SK-N-SH (cell line): Measurements from ENCODE around the gene SLC25A30.

ENCODE experiments used
- EZH2phosphoT487 ChIP-seq: fragments of 200-600 bp; sonication (generic); IDR thresholded peaks from 2 replicates; pipeline ENCODE4 v1.6.1; 2017; ENCODE audit warnings: low read depth, mixed run types, mild to moderate bottlenecking, antibody characterized with exemption, moderate library complexity, borderline replicate concordance
- GABPA ChIP-seq: IDR thresholded peaks from 2 replicates; pipeline ENCODE4 v1.4.0; 2012; ENCODE audit warnings: low read depth, mild to moderate bottlenecking
- POLR2AphosphoS5 ChIP-seq: IDR thresholded peaks from 2 replicates; pipeline ENCODE4 v1.6.1; 2012; ENCODE audit warnings: low read depth, low read length
- RAD21 ChIP-seq: IDR thresholded peaks from 2 replicates; pipeline ENCODE4 v1.6.1; 2012; ENCODE audit warnings: mild to moderate bottlenecking, low read length
- RFX5 ChIP-seq: IDR thresholded peaks from 2 replicates; pipeline ENCODE4 v1.6.1; 2012; ENCODE audit warnings: mild to moderate bottlenecking, improper control_type of control experiment, low read length
- TAF1 ChIP-seq: IDR thresholded peaks from 2 replicates; pipeline ENCODE4 v1.6.1; 2012; ENCODE audit warnings: low read depth, mild to moderate bottlenecking, low read length, moderate library complexity, borderline replicate concordance
- TF ChIP-seq, protein P1 (sequence below): IDR thresholded peaks from 2 replicates; pipeline ENCODE4; 2012
- TF ChIP-seq, protein P2 (sequence below): IDR thresholded peaks from 2 replicates; pipeline ENCODE4 v1.6.1; 2012; ENCODE audit warnings: mild to moderate bottlenecking, low read depth, low read length, moderate library complexity
- TF ChIP-seq, protein P3 (sequence below): fragments of 200-600 bp; sonication (generic); IDR thresholded peaks from 2 replicates; pipeline ENCODE4 v1.6.1; 2017; ENCODE audit warnings: antibody characterized with exemption, mild to moderate bottlenecking, moderate library complexity

DNA sequence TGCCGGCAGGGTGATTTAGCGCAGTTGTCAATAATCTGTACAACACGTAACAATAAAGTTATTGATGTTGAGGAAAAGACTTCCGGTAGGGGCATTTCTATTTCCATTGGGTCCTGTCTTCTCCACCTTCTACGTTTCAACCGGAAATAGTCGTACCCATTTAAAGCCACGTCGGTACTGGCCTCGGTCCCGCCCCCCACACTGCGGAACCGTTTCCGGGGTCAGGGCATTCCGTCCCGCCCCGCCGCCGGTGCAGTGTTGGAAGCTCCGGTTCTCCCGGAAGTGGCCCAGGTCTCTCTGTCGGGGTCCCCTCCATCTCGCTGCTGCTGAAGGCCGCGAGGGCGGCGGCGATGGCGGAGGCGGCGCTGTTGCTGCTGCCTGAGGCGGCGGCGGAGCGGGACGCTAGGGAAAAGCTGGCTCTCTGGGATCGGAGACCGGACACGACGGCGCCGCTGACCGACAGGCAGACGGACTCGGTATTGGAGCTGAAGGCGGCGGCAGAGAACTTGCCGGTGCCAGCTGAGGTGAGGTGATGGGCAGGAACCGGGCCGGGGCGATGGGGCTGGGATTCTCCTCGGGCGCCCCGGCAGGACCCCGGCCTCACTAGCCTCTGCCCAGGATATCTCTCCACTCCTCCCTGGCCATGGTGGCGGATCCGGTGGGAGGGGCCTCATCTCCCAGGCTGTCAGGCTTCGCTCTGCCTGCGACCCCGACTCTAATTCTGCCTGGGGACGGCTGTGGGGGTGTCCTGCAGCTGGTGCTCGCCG lies 46.7 kb upstream of the SLC25A30 start, which contains the start of gene COG3:
- TF ChIP-seq EZH2phosphoT487 (no peak), RAD21 (no peak; the same call in 1 of the 2 replicates), GABPA (peak; percentile 99), RFX5 (peak; percentile 56; the same call in 1 of the 2 replicates), POLR2AphosphoS5 (no peak), TAF1 (peak; percentile 77; the same call in 1 of the 2 replicates)
- TF ChIP-seq, protein P1, sequence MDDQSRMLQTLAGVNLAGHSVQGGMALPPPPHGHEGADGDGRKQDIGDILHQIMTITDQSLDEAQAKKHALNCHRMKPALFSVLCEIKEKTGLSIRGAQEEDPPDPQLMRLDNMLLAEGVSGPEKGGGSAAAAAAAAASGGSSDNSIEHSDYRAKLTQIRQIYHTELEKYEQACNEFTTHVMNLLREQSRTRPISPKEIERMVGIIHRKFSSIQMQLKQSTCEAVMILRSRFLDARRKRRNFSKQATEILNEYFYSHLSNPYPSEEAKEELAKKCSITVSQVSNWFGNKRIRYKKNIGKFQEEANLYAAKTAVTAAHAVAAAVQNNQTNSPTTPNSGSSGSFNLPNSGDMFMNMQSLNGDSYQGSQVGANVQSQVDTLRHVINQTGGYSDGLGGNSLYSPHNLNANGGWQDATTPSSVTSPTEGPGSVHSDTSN, result peak; percentile 69
- TF ChIP-seq, protein P2, sequence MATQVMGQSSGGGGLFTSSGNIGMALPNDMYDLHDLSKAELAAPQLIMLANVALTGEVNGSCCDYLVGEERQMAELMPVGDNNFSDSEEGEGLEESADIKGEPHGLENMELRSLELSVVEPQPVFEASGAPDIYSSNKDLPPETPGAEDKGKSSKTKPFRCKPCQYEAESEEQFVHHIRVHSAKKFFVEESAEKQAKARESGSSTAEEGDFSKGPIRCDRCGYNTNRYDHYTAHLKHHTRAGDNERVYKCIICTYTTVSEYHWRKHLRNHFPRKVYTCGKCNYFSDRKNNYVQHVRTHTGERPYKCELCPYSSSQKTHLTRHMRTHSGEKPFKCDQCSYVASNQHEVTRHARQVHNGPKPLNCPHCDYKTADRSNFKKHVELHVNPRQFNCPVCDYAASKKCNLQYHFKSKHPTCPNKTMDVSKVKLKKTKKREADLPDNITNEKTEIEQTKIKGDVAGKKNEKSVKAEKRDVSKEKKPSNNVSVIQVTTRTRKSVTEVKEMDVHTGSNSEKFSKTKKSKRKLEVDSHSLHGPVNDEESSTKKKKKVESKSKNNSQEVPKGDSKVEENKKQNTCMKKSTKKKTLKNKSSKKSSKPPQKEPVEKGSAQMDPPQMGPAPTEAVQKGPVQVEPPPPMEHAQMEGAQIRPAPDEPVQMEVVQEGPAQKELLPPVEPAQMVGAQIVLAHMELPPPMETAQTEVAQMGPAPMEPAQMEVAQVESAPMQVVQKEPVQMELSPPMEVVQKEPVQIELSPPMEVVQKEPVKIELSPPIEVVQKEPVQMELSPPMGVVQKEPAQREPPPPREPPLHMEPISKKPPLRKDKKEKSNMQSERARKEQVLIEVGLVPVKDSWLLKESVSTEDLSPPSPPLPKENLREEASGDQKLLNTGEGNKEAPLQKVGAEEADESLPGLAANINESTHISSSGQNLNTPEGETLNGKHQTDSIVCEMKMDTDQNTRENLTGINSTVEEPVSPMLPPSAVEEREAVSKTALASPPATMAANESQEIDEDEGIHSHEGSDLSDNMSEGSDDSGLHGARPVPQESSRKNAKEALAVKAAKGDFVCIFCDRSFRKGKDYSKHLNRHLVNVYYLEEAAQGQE, result no peak
- TF ChIP-seq, protein P3, sequence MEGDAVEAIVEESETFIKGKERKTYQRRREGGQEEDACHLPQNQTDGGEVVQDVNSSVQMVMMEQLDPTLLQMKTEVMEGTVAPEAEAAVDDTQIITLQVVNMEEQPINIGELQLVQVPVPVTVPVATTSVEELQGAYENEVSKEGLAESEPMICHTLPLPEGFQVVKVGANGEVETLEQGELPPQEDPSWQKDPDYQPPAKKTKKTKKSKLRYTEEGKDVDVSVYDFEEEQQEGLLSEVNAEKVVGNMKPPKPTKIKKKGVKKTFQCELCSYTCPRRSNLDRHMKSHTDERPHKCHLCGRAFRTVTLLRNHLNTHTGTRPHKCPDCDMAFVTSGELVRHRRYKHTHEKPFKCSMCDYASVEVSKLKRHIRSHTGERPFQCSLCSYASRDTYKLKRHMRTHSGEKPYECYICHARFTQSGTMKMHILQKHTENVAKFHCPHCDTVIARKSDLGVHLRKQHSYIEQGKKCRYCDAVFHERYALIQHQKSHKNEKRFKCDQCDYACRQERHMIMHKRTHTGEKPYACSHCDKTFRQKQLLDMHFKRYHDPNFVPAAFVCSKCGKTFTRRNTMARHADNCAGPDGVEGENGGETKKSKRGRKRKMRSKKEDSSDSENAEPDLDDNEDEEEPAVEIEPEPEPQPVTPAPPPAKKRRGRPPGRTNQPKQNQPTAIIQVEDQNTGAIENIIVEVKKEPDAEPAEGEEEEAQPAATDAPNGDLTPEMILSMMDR, result no peak; the same call in 1 of the 2 replicates
